ENCODE data around the gene INPP5A. TPM values are rescaled to one million over a fixed set of nuclear protein-coding genes. Genes with fewer than 3 reads are reported as not detected.

The INPP5A gene
- total RNA-seq, 1 experiment from 2014 or later: 22.6 TPM

DNA sequence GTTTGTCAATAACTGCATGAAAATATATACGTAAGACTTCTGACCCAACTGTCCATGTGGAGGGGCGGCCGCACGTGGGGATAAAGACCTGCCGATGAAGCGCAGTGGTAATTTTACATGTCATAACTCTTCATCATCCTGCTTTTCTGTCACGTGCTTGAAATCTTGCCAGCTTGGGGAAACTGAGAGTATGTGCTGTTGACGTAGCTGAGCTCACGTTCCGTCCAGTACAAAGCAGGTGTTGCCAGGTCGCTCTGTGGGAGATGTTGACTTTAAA, 105.1 kb downstream of the INPP5A start:
- no TSS peak for BruUV-seq (replicated peaks)
- Histone ChIP-seq H2AFZ (ENCODE audit: low read length) (no peak overlapping the region), H3K36me3 (ENCODE audit: low read depth, low read length) (no peaks in the 10 kb centered on the region), H4K20me1 (ENCODE audit: low read length) (no peaks in the 10 kb centered on the region), H3K4me3 (ENCODE audit: low read length) (no peak overlapping the region), H3K9me2 (replicated peaks; ENCODE audit: low read length) (no peaks in the 10 kb centered on the region), H3K79me2 (ENCODE audit: low read length) (peaks cover 17% of the 10 kb centered on the region), H3K27me3 (ENCODE audit: low read length) (no peaks in the 10 kb centered on the region), H3K27ac (ENCODE audit: low read length) (no peak overlapping the region), H3K9me3 (ENCODE audit: low read length) (no peaks in the 10 kb centered on the region), H3K9ac (ENCODE audit: low read length) (no peak overlapping the region), H3K4me2 (ENCODE audit: low read length) (no peak overlapping the region), H3F3A (ENCODE audit: low read length, unreplicated experiment) (no peaks in the 10 kb centered on the region), H3K4me1 (ENCODE audit: insufficient read depth, low read length) (peaks cover under 1% of the 10 kb centered on the region)
- POLR2A ChIA-PET (ENCODE audit: unreplicated experiment): no interaction called here
- TF ChIP-seq EZH2 (IDR thresholded peaks at IDR 0.05; ENCODE audit: low read length, unreplicated experiment): no peak
- TF ChIP-seq, protein P1, sequence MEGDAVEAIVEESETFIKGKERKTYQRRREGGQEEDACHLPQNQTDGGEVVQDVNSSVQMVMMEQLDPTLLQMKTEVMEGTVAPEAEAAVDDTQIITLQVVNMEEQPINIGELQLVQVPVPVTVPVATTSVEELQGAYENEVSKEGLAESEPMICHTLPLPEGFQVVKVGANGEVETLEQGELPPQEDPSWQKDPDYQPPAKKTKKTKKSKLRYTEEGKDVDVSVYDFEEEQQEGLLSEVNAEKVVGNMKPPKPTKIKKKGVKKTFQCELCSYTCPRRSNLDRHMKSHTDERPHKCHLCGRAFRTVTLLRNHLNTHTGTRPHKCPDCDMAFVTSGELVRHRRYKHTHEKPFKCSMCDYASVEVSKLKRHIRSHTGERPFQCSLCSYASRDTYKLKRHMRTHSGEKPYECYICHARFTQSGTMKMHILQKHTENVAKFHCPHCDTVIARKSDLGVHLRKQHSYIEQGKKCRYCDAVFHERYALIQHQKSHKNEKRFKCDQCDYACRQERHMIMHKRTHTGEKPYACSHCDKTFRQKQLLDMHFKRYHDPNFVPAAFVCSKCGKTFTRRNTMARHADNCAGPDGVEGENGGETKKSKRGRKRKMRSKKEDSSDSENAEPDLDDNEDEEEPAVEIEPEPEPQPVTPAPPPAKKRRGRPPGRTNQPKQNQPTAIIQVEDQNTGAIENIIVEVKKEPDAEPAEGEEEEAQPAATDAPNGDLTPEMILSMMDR (conservative IDR thresholded peaks at IDR 0.05; ENCODE audit: low read depth, low read length): no peak
- no peak for TF ChIP-seq EZH2phosphoT487 (IDR thresholded peaks at IDR 0.05; ENCODE audit: borderline replicate concordance, low read length)
- intact Hi-C loops (cut with micrococcal nuclease): no loop called here
- DNase-seq (no peak), ATAC-seq (no peak)
- CTCF ChIA-PET: no interaction called here

DNA sequence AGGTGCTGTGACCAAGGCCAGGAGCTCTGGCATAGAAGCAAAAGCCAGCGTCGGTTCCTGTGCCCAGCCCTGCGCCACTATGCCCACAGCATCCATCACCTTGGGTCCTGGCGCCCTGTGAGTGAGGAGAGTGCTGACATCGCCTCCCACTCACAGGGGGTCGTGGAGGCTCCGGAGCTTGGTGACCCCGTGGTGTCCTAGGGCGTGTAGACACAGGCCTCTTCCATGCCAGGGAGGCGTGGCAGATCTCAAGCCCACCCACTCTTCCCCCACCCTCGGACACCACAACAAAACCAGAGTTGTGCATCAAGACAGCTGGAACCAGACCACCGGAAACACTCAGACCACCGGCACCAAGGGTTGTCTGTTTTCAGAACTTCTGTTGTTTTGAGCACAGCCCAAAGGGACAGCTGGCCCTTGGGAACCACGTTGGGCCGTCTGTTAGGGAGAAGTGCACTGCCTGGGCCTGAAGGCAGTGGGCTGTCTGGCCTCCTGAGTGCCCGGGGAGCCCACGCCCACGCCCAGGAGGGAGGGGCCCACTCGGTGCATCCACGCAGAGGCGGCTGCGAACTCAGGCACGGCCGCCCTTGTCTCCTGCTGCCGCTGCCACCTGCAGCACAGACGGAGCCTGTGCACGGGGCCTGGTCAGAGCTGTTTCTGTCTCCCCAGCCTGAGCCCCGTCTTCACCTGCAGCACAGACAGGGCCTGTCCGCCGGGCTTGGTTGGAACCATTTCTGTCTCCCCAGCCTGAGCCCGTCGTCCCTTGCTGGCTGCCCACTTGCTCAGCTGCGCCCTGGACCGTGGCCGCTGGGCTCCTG, 106.3 kb downstream of the INPP5A start:
- Histone ChIP-seq H3K27ac (ENCODE audit: low read length) (no peak overlapping the region), H3K27me3 (ENCODE audit: low read length) (no peaks in the 10 kb centered on the region), H3K4me3 (ENCODE audit: low read length) (no peak overlapping the region), H3K9me3 (ENCODE audit: low read length) (no peaks in the 10 kb centered on the region), H3F3A (ENCODE audit: low read length, unreplicated experiment) (no peaks in the 10 kb centered on the region), H2AFZ (ENCODE audit: low read length) (no peak overlapping the region), H3K4me1 (ENCODE audit: insufficient read depth, low read length) (no peaks in the 10 kb centered on the region), H3K9ac (ENCODE audit: low read length) (no peak overlapping the region), H3K4me2 (ENCODE audit: low read length) (no peak overlapping the region), H4K20me1 (ENCODE audit: low read length) (no peaks in the 10 kb centered on the region), H3K9me2 (replicated peaks; ENCODE audit: low read length) (no peaks in the 10 kb centered on the region), H3K79me2 (ENCODE audit: low read length) (peaks cover 12% of the 10 kb centered on the region), H3K36me3 (ENCODE audit: low read depth, low read length) (no peaks in the 10 kb centered on the region)
- ChIA-PET POLR2A (ENCODE audit: unreplicated experiment) (no interaction called here), CTCF (no interaction called here)
- DNase-seq (no peak), ATAC-seq (no peak)
- TF ChIP-seq, protein P1 (conservative IDR thresholded peaks at IDR 0.05; ENCODE audit: low read depth, low read length): no peak
- TF ChIP-seq EZH2phosphoT487 (IDR thresholded peaks at IDR 0.05; ENCODE audit: borderline replicate concordance, low read length) (no peak), EZH2 (IDR thresholded peaks at IDR 0.05; ENCODE audit: low read length, unreplicated experiment) (no peak)
- no TSS peak for BruUV-seq (replicated peaks)
- intact Hi-C loops (cut with micrococcal nuclease): no loop called here

DNA sequence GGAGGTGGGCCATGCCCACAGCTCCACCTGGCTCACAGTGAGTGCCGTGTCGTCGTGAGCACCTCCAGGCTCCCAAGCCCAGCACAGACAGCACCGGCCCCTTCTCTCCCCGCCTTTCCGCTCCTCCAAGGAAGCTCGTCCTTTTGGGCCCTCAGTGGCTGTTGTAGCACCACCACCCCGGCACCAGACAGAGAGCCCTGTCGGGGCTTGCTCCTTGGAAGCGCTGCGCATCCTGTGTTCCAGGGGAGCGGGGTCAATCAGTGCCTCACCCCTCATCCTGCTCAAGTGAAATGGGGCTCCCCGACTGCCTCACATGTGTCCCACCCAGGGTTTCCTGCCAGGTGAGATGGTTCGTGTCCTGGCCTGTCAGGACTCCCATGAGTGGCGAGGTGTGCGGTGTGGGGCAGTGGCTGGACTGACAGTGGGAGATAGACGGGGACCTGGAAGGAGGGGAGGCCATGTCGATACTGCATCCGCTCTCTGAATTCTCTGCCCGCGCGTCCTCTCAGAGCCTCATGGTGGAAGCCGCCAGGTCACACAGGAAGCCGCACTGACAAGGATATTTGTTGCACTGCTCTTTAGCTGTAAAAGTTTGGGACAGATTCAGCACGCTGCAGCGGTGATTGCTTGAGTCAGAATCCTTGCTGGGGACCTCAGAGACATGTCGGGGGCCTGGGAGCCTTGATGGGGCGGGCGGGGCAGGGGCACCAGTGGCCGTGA, 107.1 kb downstream of the INPP5A start:
- ATAC-seq: no peak
- BruUV-seq (replicated peaks): no TSS peak
- no peak for TF ChIP-seq EZH2 (IDR thresholded peaks at IDR 0.05; ENCODE audit: low read length, unreplicated experiment)
- TF ChIP-seq, protein P1 (conservative IDR thresholded peaks at IDR 0.05; ENCODE audit: low read depth, low read length): no peak
- TF ChIP-seq EZH2phosphoT487 (IDR thresholded peaks at IDR 0.05; ENCODE audit: borderline replicate concordance, low read length): no peak
- no peak for DNase-seq
- Histone ChIP-seq H3F3A (ENCODE audit: low read length, unreplicated experiment) (no peaks in the 10 kb centered on the region), H2AFZ (ENCODE audit: low read length) (no peak overlapping the region), H3K4me1 (ENCODE audit: insufficient read depth, low read length) (no peaks in the 10 kb centered on the region), H3K27ac (ENCODE audit: low read length) (no peak overlapping the region), H3K79me2 (ENCODE audit: low read length) (peaks cover 5% of the 10 kb centered on the region), H3K9me2 (replicated peaks; ENCODE audit: low read length) (no peaks in the 10 kb centered on the region), H3K9me3 (ENCODE audit: low read length) (no peaks in the 10 kb centered on the region), H3K27me3 (ENCODE audit: low read length) (no peaks in the 10 kb centered on the region), H3K9ac (ENCODE audit: low read length) (no peak overlapping the region), H3K4me2 (ENCODE audit: low read length) (no peak overlapping the region), H3K36me3 (ENCODE audit: low read depth, low read length) (no peaks in the 10 kb centered on the region), H3K4me3 (ENCODE audit: low read length) (no peak overlapping the region), H4K20me1 (ENCODE audit: low read length) (no peaks in the 10 kb centered on the region)
- intact Hi-C loops (cut with micrococcal nuclease): no loop called here
- ChIA-PET CTCF (no interaction called here), POLR2A (ENCODE audit: unreplicated experiment) (no interaction called here)

All from PC-3 (cell line).